HG03066 (cell line): ENCODE results near the gene WSCD2.

Experiments used
- ATAC-seq: cut with Tn5 transposase; IDR thresholded peaks from one replicate; pipeline ENCODE4 v1.9.1; 2021; ENCODE audit warnings: low read depth; ENCODE audit not compliant: unreplicated experiment

The WSCD2 gene

GRCh38 chr12:108289350-108290161 lies 160.5 kb downstream of the WSCD2 start:
- no peak for ATAC-seq

- ATAC-seq = no peak
These were observed 166.6 kb downstream of the WSCD2 start for GRCh38 chr12:108295641-108296040.

GRCh38 chr12:108296945-108297344 lies 167.9 kb downstream of the WSCD2 start:
- no peak for ATAC-seq

GRCh38 chr12:108297424-108297823 lies 168.3 kb downstream of the WSCD2 start:
- ATAC-seq = no peak

GRCh38 chr12:108297895-108298760 lies 169.0 kb downstream of the WSCD2 start:
- no peak for ATAC-seq

- no peak for ATAC-seq
These were observed 169.7 kb downstream of the WSCD2 start for GRCh38 chr12:108298761-108299275.

- no peak for ATAC-seq
These were observed 170.4 kb downstream of the WSCD2 start for GRCh38 chr12:108299516-108299915.
